Stimulated activated CD8-positive, alpha-beta memory T cell treated with anti-CD3 and anti-CD28 coated beads, Interleukin-15, amount 100 ng/mL, for 24 hours (primary cell): Measurements from ENCODE around the gene ARHGAP19.
A peak's percentile ranks its signal among the peaks of the same experiment; 100 is the strongest.

Experiments used
- DNase-seq: peaks from one replicate; pipeline ENCODE4 v3.0.0-alpha.2; 2020; ENCODE audit warnings: low read depth

ARHGAP19 gene

GRCh38 chr10:97228775-97229157 is 63.7 kb downstream of the ARHGAP19 start:
- DNase-seq, result no peak

- DNase-seq, result no peak
These were observed 64.2 kb downstream of the ARHGAP19 start for GRCh38 chr10:97228130-97228774.

GRCh38 chr10:97226398-97226797 is 66.0 kb downstream of the ARHGAP19 start:
- DNase-seq, result no peak

- no peak for DNase-seq
These were observed 67.7 kb downstream of the ARHGAP19 start for GRCh38 chr10:97224483-97225435.

GRCh38 chr10:97222326-97222961 is 70.0 kb downstream of the ARHGAP19 start:
- no peak for DNase-seq

DNA sequence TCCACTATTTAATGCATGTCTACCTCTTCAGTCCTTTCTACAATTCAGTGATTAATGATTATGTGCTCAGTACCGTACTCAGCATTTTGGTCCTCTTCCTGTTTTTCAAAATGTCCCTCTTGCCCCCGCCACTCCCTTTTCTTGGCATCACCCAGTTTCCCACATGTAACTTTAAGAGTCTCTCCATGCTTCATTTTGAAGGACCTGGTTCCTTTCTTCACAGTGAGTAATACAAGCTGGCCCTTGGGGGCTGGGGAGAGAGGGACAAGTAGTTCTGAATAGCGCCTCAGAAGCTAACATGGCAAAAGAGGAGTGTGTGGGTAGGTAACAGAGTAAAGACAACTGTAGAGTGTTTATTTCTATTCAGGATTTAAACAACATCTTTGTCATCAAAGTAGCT is 72.1 kb downstream of the ARHGAP19 start:
- no peak for DNase-seq

- DNase-seq, result no peak
These were observed 75.1 kb downstream of the ARHGAP19 start for GRCh38 chr10:97217299-97217698.

- no peak for DNase-seq
These were observed 76.7 kb downstream of the ARHGAP19 start for GRCh38 chr10:97215619-97216260.

- DNase-seq, result no peak
These were observed 79.0 kb downstream of the ARHGAP19 start for GRCh38 chr10:97213431-97213830.

DNA sequence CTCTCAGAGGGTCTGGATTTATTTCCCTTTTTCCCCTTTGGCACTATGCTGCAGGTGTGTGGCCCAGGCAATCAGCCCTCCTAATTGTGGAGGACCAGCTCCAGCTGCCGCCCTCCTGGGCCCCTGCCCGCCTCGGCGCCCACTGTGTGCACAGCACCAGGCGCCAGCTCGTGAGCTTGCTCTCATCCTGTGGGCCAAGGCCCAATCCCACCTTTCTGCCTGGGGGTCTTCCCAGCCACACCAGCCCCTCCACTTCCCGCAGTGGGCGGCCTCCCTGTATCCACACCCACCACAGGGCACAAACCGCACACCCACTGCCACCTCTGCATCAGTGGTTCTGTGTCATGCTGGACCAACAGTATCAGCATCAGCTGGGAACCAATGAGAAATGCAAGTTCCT is 81.2 kb downstream of the ARHGAP19 start:
- no peak for DNase-seq

DNA sequence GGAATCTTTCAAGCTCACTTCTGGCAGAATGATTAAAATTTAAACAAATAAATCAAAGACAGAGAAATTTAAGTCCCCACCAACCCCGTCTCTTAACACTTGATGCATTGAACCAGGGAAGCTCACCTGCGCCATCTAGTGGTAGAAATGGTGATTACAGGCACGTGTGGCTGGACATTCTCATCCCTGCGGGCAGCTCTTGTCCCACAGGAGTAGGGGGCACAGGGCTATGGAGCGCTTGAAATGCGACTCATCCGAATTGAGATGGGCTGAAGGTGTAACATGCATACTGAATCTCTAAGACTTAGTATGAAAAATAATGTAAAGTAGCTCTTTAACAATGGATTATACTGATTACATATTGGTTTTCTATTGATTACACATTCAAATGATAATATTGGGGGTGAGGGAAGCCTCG is 81.9 kb downstream of the ARHGAP19 start:
- peak; percentile 61 for DNase-seq

GRCh38 chr10:97207756-97208346 is 84.6 kb downstream of the ARHGAP19 start:
- no peak for DNase-seq

GRCh38 chr10:97207131-97207530 is 85.3 kb downstream of the ARHGAP19 start:
- no peak for DNase-seq

DNA sequence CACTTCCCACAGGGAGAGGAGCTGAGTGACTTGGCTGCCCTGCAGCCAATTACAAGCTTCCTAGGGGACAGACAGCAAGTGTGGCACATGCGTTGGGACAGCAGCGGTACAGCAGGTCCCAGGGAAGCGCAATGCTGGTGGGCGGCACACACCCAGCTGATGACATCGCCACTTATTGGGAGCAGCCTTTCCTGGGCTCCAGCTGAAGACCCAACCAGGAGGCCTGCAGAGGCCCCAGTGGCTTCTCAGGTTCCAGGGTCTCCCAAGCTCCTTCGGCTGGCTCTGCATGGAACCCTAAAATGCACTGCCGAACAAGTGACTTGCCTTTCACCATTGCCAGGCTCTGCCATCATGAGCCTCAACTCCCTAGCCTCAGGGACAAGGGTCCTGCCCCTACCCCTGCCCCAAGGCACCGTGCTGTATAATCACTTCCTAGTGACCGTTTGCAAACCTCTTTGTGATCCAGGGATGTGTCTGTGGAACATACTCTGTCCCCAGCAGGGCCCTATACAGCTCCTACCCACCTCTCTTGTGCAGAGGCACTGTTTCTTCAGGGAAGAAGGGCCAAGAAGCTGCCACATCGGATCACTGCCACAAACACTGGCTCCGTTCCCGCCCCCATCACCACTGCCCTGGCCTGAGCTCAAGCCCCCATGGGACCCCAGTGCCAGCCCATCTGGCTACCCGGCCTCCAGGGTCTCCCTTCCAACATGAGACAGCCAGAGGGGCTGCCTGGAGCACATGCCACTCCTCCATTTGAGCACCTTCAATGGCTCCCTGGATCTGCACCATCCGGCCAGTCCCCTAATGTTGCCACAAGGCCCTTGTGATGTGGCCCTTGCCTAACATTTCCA is 87.4 kb downstream of the ARHGAP19 start:
- no peak for DNase-seq

DNA sequence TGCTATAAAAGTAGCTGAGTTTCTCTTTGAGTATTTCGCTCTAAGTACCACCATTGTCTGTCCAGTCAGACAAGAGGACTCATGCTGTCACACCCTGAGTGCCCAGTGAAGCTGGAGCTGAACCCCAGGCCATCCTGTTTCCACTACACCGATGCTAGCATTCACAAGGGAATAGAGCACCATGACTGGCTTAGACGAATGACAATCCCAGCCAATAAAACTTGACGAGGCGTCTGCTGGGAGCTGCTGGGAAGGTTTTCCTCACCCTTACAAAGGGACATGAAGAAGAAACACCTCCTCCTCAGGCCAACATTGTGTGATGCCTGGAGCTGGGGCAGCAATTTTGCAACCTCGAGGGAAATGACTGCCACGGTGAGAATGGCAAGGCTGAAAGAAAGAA is 89.2 kb downstream of the ARHGAP19 start:
- DNase-seq, result no peak

DNA sequence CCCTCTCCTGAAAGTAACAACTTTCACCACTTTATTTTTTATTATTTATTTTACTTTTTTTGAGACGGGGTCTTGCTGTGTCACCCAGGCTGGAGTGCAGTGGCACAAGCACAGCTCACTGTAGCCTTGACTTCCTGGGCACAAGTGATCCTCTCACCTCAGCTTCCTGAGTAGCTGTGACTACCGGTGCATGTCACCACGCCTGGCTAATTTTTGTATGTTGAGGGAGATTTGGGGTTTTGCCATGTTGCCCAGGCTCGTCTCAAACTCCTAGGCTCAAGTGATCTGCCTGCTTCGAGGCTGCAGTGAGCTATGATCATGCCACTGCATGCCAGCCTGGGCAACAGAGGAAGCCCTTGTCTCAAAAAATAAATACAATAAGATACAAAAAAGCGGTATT is 91.8 kb downstream of the ARHGAP19 start:
- no peak for DNase-seq

DNA sequence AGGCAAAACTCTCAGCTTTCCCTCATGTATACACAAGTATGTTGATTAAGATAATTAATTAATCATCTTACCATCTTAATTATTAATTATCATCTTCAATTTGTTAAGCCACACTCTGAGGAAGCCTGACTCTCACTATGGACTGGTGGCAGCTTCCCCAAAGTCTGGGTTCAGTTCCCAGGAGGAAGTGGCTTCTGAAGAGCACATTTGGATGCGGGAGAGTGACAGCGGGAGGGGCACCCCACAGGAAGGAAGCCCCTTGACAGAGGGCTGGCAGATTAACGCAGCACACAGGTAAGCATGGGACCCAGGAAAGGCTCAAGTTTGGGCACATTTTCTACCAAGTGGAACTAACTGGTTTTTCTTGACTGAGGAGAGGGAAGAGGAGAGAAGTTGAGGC is 93.3 kb downstream of the ARHGAP19 start:
- DNase-seq, result no peak

GRCh38 chr10:97197030-97197500 is 95.4 kb downstream of the ARHGAP19 start:
- DNase-seq, result no peak

GRCh38 chr10:97196223-97197029 is 96.0 kb downstream of the ARHGAP19 start:
- peak; percentile 16 for DNase-seq

DNA sequence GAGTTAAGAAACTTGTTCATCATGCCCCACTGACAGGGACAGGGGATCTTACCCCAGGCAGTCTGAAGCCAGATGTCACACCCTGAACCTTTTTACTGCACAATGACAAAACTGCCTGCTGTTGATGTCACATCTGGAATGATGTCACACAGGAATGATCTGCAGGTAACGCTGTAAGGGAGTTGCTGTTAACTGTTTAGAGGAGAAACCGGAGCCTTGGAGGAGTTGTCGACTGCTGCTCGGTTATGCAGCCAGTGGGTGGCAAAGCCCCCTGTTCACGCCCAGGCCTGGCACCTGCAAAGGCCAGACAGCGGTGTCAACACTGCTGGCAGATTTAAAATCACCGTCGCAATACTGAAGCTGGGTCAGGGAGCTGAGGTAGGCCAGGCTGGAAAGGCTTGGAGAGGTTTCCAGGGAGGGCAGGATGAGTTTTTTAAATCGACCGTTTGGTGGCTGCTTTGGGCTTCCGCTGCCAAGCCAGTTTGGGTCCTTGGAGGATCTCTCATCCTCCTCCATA is 96.7 kb downstream of the ARHGAP19 start:
- DNase-seq, result no peak
